Measurements from ENCODE around the gene KNDC1. TPM values are rescaled to one million over a fixed set of nuclear protein-coding genes. Genes with fewer than 3 reads are reported as not detected.

KNDC1 gene
- polyA plus RNA-seq, 1 donor (not counting 4 experiments of a cell fraction or from before 2014, with no cell fraction given): 0.20 TPM

GRCh38 chr10:133182791-133183645 lies 23.0 kb downstream of the KNDC1 start:
- Histone ChIP-seq H3K27ac (ENCODE audit: control insufficient read depth, insufficient read depth, low read length) (no peak overlapping the region), H3K9me1 (ENCODE audit: control insufficient read depth, extremely low read depth, insufficient read depth, low read length) (no peaks in the 10 kb centered on the region), H3K4me2 (ENCODE audit: control insufficient read depth, extremely low read depth, insufficient read depth, low read depth, low read length) (no peak overlapping the region), H3K27me3 (ENCODE audit: control insufficient read depth, extremely low read depth, insufficient read depth, low read length) (no peaks in the 10 kb centered on the region), H3K79me2 (ENCODE audit: control insufficient read depth, insufficient read depth, low read length) (no peaks in the 10 kb centered on the region), H2AFZ (ENCODE audit: control insufficient read depth, low read length) (no peak overlapping the region), H3K9me3 (ENCODE audit: control insufficient read depth, low read depth, low read length) (peaks cover 9% of the 10 kb centered on the region), H3K36me3 (ENCODE audit: control insufficient read depth in 2 of 2, extremely low read depth in 1 of 2, insufficient read depth in 2 of 2, low read length in 2 of 2) (no peaks in the 10 kb centered on the region), H3K4me3 (ENCODE audit: control insufficient read depth in 2 of 3, extremely low read depth in 1 of 3, insufficient read depth in 2 of 3, low read depth in 1 of 3, low read length in 3 of 3) (no peak overlapping the region), H3K9ac (ENCODE audit: control insufficient read depth, extremely low read depth, insufficient read depth, low read length) (no peak overlapping the region), H3K4me1 (ENCODE audit: control insufficient read depth, extremely low read depth, insufficient read depth, low read length) (no peaks in the 10 kb centered on the region), H4K20me1 (ENCODE audit: control insufficient read depth, extremely low read depth, insufficient read depth, low read length) (no peaks in the 10 kb centered on the region)
- FAIRE-seq (no peak), DNase-seq (ENCODE audit: low read depth, low spot score) (no peak)
- TF ChIP-seq CTCF (optimal IDR thresholded peaks at IDR 0.05 in 1 of 3, IDR thresholded peaks at IDR 0.05 in 1 of 3, conservative IDR thresholded peaks at IDR 0.05 in 1 of 3; ENCODE audit: extremely low read depth in 1 of 3, insufficient read depth in 2 of 3, low read length in 3 of 3): no peak
- no peak for TF ChIP-seq EZH2 (IDR thresholded peaks at IDR 0.05; ENCODE audit: low read length)
- dilution Hi-C loops (cut with MboI; ENCODE audit: extremely low pct_ligation_motif_present, low sequenced_read_pairs): no loop called here

GRCh38 chr10:133183646-133184378 lies 23.8 kb downstream of the KNDC1 start:
- Histone ChIP-seq H2AFZ (ENCODE audit: control insufficient read depth, low read length) (no peak overlapping the region), H3K9ac (ENCODE audit: control insufficient read depth, extremely low read depth, insufficient read depth, low read length) (no peak overlapping the region), H3K9me3 (ENCODE audit: control insufficient read depth, low read depth, low read length) (peaks cover 7% of the 10 kb centered on the region), H3K36me3 (ENCODE audit: control insufficient read depth in 2 of 2, extremely low read depth in 1 of 2, insufficient read depth in 2 of 2, low read length in 2 of 2) (no peaks in the 10 kb centered on the region), H3K4me2 (ENCODE audit: control insufficient read depth, extremely low read depth, insufficient read depth, low read depth, low read length) (no peak overlapping the region), H3K27ac (ENCODE audit: control insufficient read depth, insufficient read depth, low read length) (no peak overlapping the region), H4K20me1 (ENCODE audit: control insufficient read depth, extremely low read depth, insufficient read depth, low read length) (no peaks in the 10 kb centered on the region), H3K79me2 (ENCODE audit: control insufficient read depth, insufficient read depth, low read length) (no peaks in the 10 kb centered on the region), H3K4me1 (ENCODE audit: control insufficient read depth, extremely low read depth, insufficient read depth, low read length) (no peaks in the 10 kb centered on the region), H3K4me3 (ENCODE audit: control insufficient read depth in 2 of 3, extremely low read depth in 1 of 3, insufficient read depth in 2 of 3, low read depth in 1 of 3, low read length in 3 of 3) (no peak overlapping the region), H3K9me1 (ENCODE audit: control insufficient read depth, extremely low read depth, insufficient read depth, low read length) (no peaks in the 10 kb centered on the region), H3K27me3 (ENCODE audit: control insufficient read depth, extremely low read depth, insufficient read depth, low read length) (no peaks in the 10 kb centered on the region)
- FAIRE-seq (no peak), DNase-seq (ENCODE audit: low read depth, low spot score) (no peak)
- TF ChIP-seq CTCF (optimal IDR thresholded peaks at IDR 0.05 in 1 of 3, IDR thresholded peaks at IDR 0.05 in 1 of 3, conservative IDR thresholded peaks at IDR 0.05 in 1 of 3; ENCODE audit: extremely low read depth in 1 of 3, insufficient read depth in 2 of 3, low read length in 3 of 3) (no peak), EZH2 (IDR thresholded peaks at IDR 0.05; ENCODE audit: low read length) (no peak)
- dilution Hi-C loops (cut with MboI; ENCODE audit: extremely low pct_ligation_motif_present, low sequenced_read_pairs): no loop called here
